GM12878 (cell line): ENCODE results near the gene ZFPM1. TPM values are rescaled to one million over a fixed set of nuclear protein-coding genes. Genes with fewer than 3 reads are reported as not detected.

Experiments
- ATAC-seq: fragments of 200-7000 bp; cut with Tn5 transposase; 3 replicates; pipeline ENCODE4 v1.9.1; 2020; ENCODE audit warnings: mild to moderate bottlenecking, moderate library complexity
- BruUV-seq: library from RNA; stranded (reverse); fragments of 400-500 nt; replicated peaks from 2 replicates; lab custom pipeline; 2021; lab: Mats Ljungman, UMichigan
- CTCF ChIA-PET: fragments of 300-600 bp; sonication (Branson Sonifier 250); formaldehyde crosslinking; extraction: SDS; loops from one replicate; lab custom pipeline; 2021; ENCODE audit warnings: inconsistent platforms; lab: Yijun Ruan, JAX
- POLR2A ChIA-PET: fragments of 350-600 bp; formaldehyde crosslinking; extraction: SDS; loops from one replicate; lab custom pipeline; 2021; ENCODE audit warnings: inconsistent platforms; lab: Charles Lee
- RAD21 ChIA-PET: fragments of 300-600 bp; sonication (Branson Sonifier 250); formaldehyde crosslinking; loops from one replicate; lab custom pipeline; 2023; ENCODE audit warnings: antibody characterized with exemption; ENCODE audit not compliant: unreplicated experiment; lab: Charles Lee
- SMC1A ChIA-PET: fragments of 300-600 bp; sonication (Branson Sonifier 250); formaldehyde crosslinking; loops from one replicate; lab custom pipeline; 2023; ENCODE audit not compliant: unreplicated experiment, uncharacterized antibody; lab: Charles Lee
- DNase-seq: peaks from one replicate; pipeline ENCODE4 v3.0.0-alpha.2; 2011; ENCODE audit warnings: low read depth, low spot score
- FAIRE-seq: peaks from 3 replicates; lab custom pipeline; 2011; peaks lifted over from hg19 to GRCh38; lab: Jason Lieb, UNC
- H2AFZ ChIP-seq: 2 replicates; pipeline ENCODE4 v1.6.0; 2011; ENCODE audit warnings: low read depth, low read length, control low read depth; ENCODE audit not compliant: control insufficient read depth
- H3K27ac ChIP-seq: 2 replicates; pipeline ENCODE4 v1.5.1; 2011; ENCODE audit warnings: control low read depth; ENCODE audit not compliant: control insufficient read depth, insufficient read depth
- H3K27me3 ChIP-seq, 2 experiments: replicated peaks in 1 of 2; 2 replicates each; pipeline versions ENCODE4 v1.6.0 to v1.6.1; 2011; ENCODE audit warnings: low read length in 1 of 2; ENCODE audit not compliant: control insufficient read depth in 2 of 2, insufficient read depth in 2 of 2
- H3K36me3 ChIP-seq, 2 experiments: 2 replicates each; pipeline ENCODE4 v1.5.1; 2011; ENCODE audit warnings: low read length in 1 of 2; ENCODE audit not compliant: control insufficient read depth in 2 of 2, insufficient read depth in 2 of 2
- H3K4me1 ChIP-seq: 2 replicates; pipeline ENCODE4 v1.6.1; 2011; ENCODE audit warnings: mild to moderate bottlenecking, low read length, moderate library complexity, mixed read lengths; ENCODE audit not compliant: control insufficient read depth, insufficient read depth
- H3K4me2 ChIP-seq: 2 replicates; pipeline ENCODE4 v1.6.0; 2011; ENCODE audit warnings: control low read depth; ENCODE audit not compliant: control insufficient read depth, insufficient read depth
- H3K4me3 ChIP-seq: fragments of 200-600 bp; sonication (generic); 2 replicates; pipeline ENCODE4 v1.5.1; 2016
- H3K79me2 ChIP-seq: 2 replicates; pipeline ENCODE4 v1.6.0; 2011; ENCODE audit warnings: low read length; ENCODE audit not compliant: control insufficient read depth, insufficient read depth
- H3K9ac ChIP-seq: 2 replicates; pipeline ENCODE4 v1.8.0; 2011; ENCODE audit warnings: low read length, control low read depth, mixed read lengths; ENCODE audit not compliant: control insufficient read depth, insufficient read depth
- H3K9me3 ChIP-seq: replicated peaks from 3 replicates; pipeline ENCODE4 v1.5.1; 2011; ENCODE audit warnings: mild to moderate bottlenecking, low read length; ENCODE audit not compliant: control insufficient read depth, insufficient read depth
- H4K20me1 ChIP-seq: 2 replicates; pipeline ENCODE4 v1.6.0; 2011; ENCODE audit not compliant: control insufficient read depth, insufficient read depth
- BACH1 ChIP-seq: fragments of 450-650 bp; IDR thresholded peaks from 2 replicates; pipeline ENCODE4 v1.6.1; 2017; ENCODE audit warnings: mild to moderate bottlenecking, borderline replicate concordance
- BHLHE40 ChIP-seq, 2 experiments: fragments of 450-650 bp in 1 of 2; IDR thresholded peaks; 2 replicates each; pipeline ENCODE4 v1.6.1; 2011 to 2017; ENCODE audit warnings: low read depth in 2 of 2, borderline replicate concordance in 1 of 2, improper control_type of control experiment in 1 of 2, low read length in 1 of 2, mild to moderate bottlenecking in 1 of 2
- CBX5 ChIP-seq: sonication (generic); IDR thresholded peaks from 2 replicates; pipeline ENCODE4 v1.6.1; 2016; ENCODE audit warnings: low read depth, moderate library complexity, mild to moderate bottlenecking, inconsistent platforms
- CHD2 ChIP-seq: IDR thresholded peaks from 2 replicates; pipeline ENCODE4 v1.6.1; 2011; ENCODE audit warnings: low read depth, low read length, improper control_type of control experiment, borderline replicate concordance
- CHD4 ChIP-seq: fragments of 200-600 bp; sonication (generic); IDR thresholded peaks from 2 replicates; pipeline ENCODE4 v1.6.1; 2016; ENCODE audit warnings: mild to moderate bottlenecking
- EP300 ChIP-seq, 2 experiments: fragments of 150-350 bp in 1 of 2; IDR thresholded peaks; 2 replicates each; pipeline ENCODE4 v1.6.1; 2011 to 2012; ENCODE audit warnings: low read depth in 2 of 2, low read length in 2 of 2, borderline replicate concordance in 1 of 2, improper control_type of control experiment in 1 of 2, inconsistent platforms in 1 of 2; ENCODE audit not compliant: control insufficient read depth in 1 of 2
- ESRRA ChIP-seq: IDR thresholded peaks from 2 replicates; pipeline ENCODE4 v1.6.1; 2012; ENCODE audit warnings: mild to moderate bottlenecking, low read length, improper control_type of control experiment
- ETV6 ChIP-seq, 2 experiments: fragments of 450-650 bp in 1 of 2; IDR thresholded peaks in 1 of 2; conservative IDR thresholded peaks in 1 of 2; 2 replicates each; pipeline ENCODE4 v1.6.1; 2014; ENCODE audit warnings: antibody characterized with exemption in 1 of 2, borderline replicate concordance in 1 of 2, low read depth in 1 of 2, mild to moderate bottlenecking in 1 of 2, moderate library complexity in 1 of 2
- FOXK2 ChIP-seq: fragments of 450-650 bp; IDR thresholded peaks from 2 replicates; pipeline ENCODE4 v1.6.1; 2017; ENCODE audit warnings: mild to moderate bottlenecking, moderate library complexity
- HDGF ChIP-seq: fragments of 450-650 bp; IDR thresholded peaks from 2 replicates; pipeline ENCODE4 v1.6.1; 2016; ENCODE audit warnings: antibody characterized with exemption
- KLF5 ChIP-seq: fragments of 450-650 bp; IDR thresholded peaks from 2 replicates; pipeline ENCODE4 v1.6.1; 2014; ENCODE audit warnings: mild to moderate bottlenecking; ENCODE audit not compliant: partially characterized antibody
- MEF2A ChIP-seq: IDR thresholded peaks from 2 replicates; pipeline ENCODE4 v1.6.1; 2011; ENCODE audit warnings: low read depth, mild to moderate bottlenecking, low read length, moderate library complexity; ENCODE audit not compliant: insufficient read depth
- NFIC ChIP-seq: IDR thresholded peaks from 2 replicates; pipeline ENCODE4 v1.6.1; 2012; ENCODE audit warnings: low read depth, mild to moderate bottlenecking, inconsistent platforms, low read length, moderate library complexity
- NFYB ChIP-seq: IDR thresholded peaks from 2 replicates; pipeline ENCODE4 v1.6.1; 2011; ENCODE audit warnings: low read depth, mild to moderate bottlenecking, low read length, improper control_type of control experiment, moderate library complexity; ENCODE audit not compliant: insufficient read depth
- NKRF ChIP-seq: fragments of 450-650 bp; conservative IDR thresholded peaks from 2 replicates; pipeline ENCODE4 v1.6.1; 2017; ENCODE audit warnings: mild to moderate bottlenecking, moderate library complexity
- NR2C1 ChIP-seq: fragments of 450-650 bp; IDR thresholded peaks from 2 replicates; pipeline ENCODE4 v1.6.1; 2017; ENCODE audit warnings: antibody characterized with exemption, mild to moderate bottlenecking, moderate library complexity
- PAX8 ChIP-seq: fragments of 450-650 bp; IDR thresholded peaks from 2 replicates; pipeline ENCODE4 v1.6.1; 2017; ENCODE audit warnings: mild to moderate bottlenecking, moderate library complexity
- RELA ChIP-seq: fragments of 450-650 bp; IDR thresholded peaks from 2 replicates; pipeline ENCODE4 v1.8.0; 2014; ENCODE audit warnings: borderline replicate concordance; ENCODE audit not compliant: partially characterized antibody
- RUNX3 ChIP-seq: IDR thresholded peaks from 2 replicates; pipeline ENCODE4 v1.6.1; 2012; ENCODE audit warnings: low read length, inconsistent platforms
- SMAD1 ChIP-seq: fragments of 450-650 bp; IDR thresholded peaks from 2 replicates; pipeline ENCODE4 v1.6.1; 2018; ENCODE audit warnings: mild to moderate bottlenecking, low read depth; ENCODE audit not compliant: partially characterized antibody
- SP1 ChIP-seq: IDR thresholded peaks from one replicate; pipeline ENCODE4 v1.6.1; 2011; ENCODE audit warnings: low read depth, low read length
- ZNF622 ChIP-seq: fragments of 450-650 bp; IDR thresholded peaks from 2 replicates; pipeline ENCODE4 v1.6.1; 2017; ENCODE audit warnings: mild to moderate bottlenecking, inconsistent platforms
- WGBS: methylation state at CpG from one replicate; pipeline ENCODE4 v1.1.6; 2016; ENCODE audit warnings: low lambda C conversion rate; ENCODE audit not compliant: insufficient replicate concordance, insufficient coverage; ENCODE audit errors: missing lambda C conversion rate; 5-methylcytosine and 5-hydroxymethylcytosine counted together
- in situ Hi-C: fragments of 300-500 bp; cut with MboI; formaldehyde crosslinking; loops from 9 replicates; pipeline ENCODE4 v1.14.3; 2018; ENCODE audit warnings: mixed read lengths
- intact Hi-C: fragments of 100-400 bp; cut with micrococcal nuclease; formaldehyde crosslinking; loops from one replicate; pipeline ENCODE4 v1.14.2; 2022; ENCODE audit not compliant: unreplicated experiment
- polyA plus RNA-seq, 11 experiments: library from polyadenylated mRNA; depleted of rRNA in 4 of 11; unstranded in 6 of 11; stranded (reverse) in 5 of 11; fragments of >200 nt; fragmentation: Nextera tagmentation in 4 of 11; fragmentation: Illumina TruSeq in 1 of 11; extraction: Ambion mirVana in 4 of 11; extraction: Trizol in 1 of 11; gene quantifications; 1 replicate in 1 of 11; 2 replicates in 10 of 11; pipeline versions ENCODE4 v1.2.1 to v1.2.3, GENCODE V29; 2011 to 2016; ENCODE audit warnings: inconsistent platforms in 2 of 11, missing spikeins in 2 of 11, low read depth in 1 of 11
- total RNA-seq, 4 experiments: library from RNA; depleted of rRNA in 3 of 4; stranded (reverse); fragments of >200 nt in 3 of 4; fragmentation: Illumina TruSeq in 1 of 4; extraction: Trizol in 1 of 4; gene quantifications; 2 replicates each; pipeline versions ENCODE4 v1.2.1 to v1.2.3, GENCODE V29; 2013 to 2021

ZFPM1 gene
- total and polyA plus RNA-seq, 10 of the 15 experiments (the other 5 are each of a cell fraction or from before 2014, with no cell fraction given), result 0.02 to 5.1 (median 0.30) TPM

GRCh38 chr16:88525663-88525990, 72.5 kb downstream of the ZFPM1 start (continued):
- TF ChIP-seq EP300 (IDR thresholded peaks at IDR 0.05; ENCODE audit: borderline replicate concordance in 1 of 2, control insufficient read depth in 1 of 2, low read depth in 2 of 2, low read length in 2 of 2) (no peak), NFIC (no peak), ZNF622 (no peak), BHLHE40 (IDR thresholded peaks at IDR 0.05; ENCODE audit: borderline replicate concordance in 1 of 2, low read depth in 2 of 2, low read length in 1 of 2) (no peak), SP1 (no peak), NFYB (no peak)
- TF ChIP-seq, all 136 proteins: peak for 0

GRCh38 chr16:88526008-88526905, 73.2 kb downstream of the ZFPM1 start:
- Histone ChIP-seq H3K36me3 (no peaks in the 10 kb centered on the region), H3K9me3 (no peaks in the 10 kb centered on the region), H3K4me1 (no peaks in the 10 kb centered on the region), H3K27ac (no peak overlapping the region), H3K9ac (no peak overlapping the region), H3K27me3 (no peaks in the 10 kb centered on the region), H3K4me3 (no peak overlapping the region), H4K20me1 (no peaks in the 10 kb centered on the region), H2AFZ (no peak overlapping the region), H3K79me2 (no peaks in the 10 kb centered on the region), H3K4me2 (no peak overlapping the region)
- in situ Hi-C loops (no loop called here), intact Hi-C loops (no loop called here)
- ChIA-PET POLR2A (interaction anchor here (0.5 to 0.6 kb wide), 2 partner anchors 65 to 85 kb away, joined by 3 read pairs; no protein-coding TSS in a partner anchor), CTCF (no interaction called here), RAD21 (interaction anchor here (0.8 kb wide), 1 partner anchor 34 kb away, joined by 3 read pairs; no protein-coding TSS in a partner anchor), SMC1A (no interaction called here)
- FAIRE-seq, result no peak
- no TSS peak for BruUV-seq
- no peak for DNase-seq
- 31% methylated on average over 28 of the region's 29 CpGs for WGBS
- ATAC-seq, result no peak
- TF ChIP-seq KLF5 (no peak), CHD4 (no peak), FOXK2 (no peak), SMAD1 (no peak), ZNF622 (no peak), NKRF (no peak), RELA (no peak), CHD2 (no peak), NR2C1 (no peak), RUNX3 (no peak), ETV6 (conservative IDR thresholded peaks at IDR 0.05 in 1 of 2, IDR thresholded peaks at IDR 0.05 in 1 of 2; ENCODE audit: borderline replicate concordance in 1 of 2, low read depth in 1 of 2) (no peak), MEF2A (no peak), ESRRA (no peak), HDGF (no peak), PAX8 (no peak), BACH1 (no peak), CBX5 (no peak)
